Measurements from ENCODE around the gene KAT7. TPM values are rescaled to one million over a fixed set of nuclear protein-coding genes. Genes with fewer than 3 reads are reported as not detected.

KAT7 gene
- total and polyA plus RNA-seq, 5 donors from 2014 or later: 37.0 to 207 (median 49.0) TPM

- peaks cover 38% of the 10 kb centered on the region for H3K27me3 Mint-ChIP-seq
Measured at GRCh38 chr17:49875685-49876084, 87.2 kb downstream of the KAT7 start.

DNA sequence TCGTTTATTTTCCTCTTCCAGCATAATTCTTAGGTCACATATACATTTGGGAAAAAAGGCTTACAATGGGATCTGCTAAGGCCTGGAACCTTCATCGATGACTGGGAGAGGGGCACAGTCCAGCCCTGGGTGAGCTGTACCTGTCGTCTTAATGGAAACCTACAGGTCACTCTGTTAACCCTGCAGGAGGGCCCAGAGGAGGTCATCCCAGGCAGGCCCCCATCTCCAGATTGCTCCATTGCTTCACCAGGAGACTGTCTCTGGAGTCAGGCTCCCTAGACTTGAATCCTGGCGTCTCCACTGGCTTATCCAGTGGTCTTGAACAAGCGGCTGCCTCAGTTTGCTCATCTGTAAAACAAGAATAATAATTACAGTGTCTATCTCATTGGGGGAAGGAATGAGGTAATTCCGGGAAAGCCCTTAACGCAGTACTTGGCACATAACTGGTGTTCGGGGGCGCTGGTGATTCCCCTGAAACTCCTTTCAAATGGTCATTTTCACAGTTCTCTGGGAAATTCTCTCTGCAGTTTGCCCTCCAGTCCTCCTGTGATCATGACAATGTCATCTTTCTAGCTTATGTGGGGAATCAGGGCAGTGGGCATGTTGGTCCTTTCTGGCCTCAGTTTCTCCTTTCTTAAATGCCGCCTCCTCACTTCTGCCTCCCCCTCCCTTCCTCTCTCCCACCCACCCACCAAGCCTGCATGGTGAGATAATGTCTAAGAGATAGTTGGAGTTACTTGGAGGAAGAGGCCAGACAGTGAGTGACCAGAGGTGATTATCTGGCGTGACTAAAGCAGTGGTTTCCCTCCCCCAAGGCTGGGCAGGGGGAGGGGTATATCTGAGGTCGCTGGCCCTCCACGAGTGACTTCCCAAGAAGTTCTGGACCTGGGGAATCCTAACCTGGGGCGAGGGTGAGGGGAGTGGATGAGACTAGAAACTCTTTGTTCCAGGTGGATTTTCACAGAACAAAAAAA is 90.7 kb downstream of the KAT7 start:
- peaks cover 8% of the 10 kb centered on the region for H3K4me1 ChIP-seq (ENCODE audit: control insufficient read depth, insufficient read depth, low read length, poor library complexity, severe bottlenecking)
- H3K9me3 ChIP-seq (ENCODE audit: control insufficient read depth in 2 of 2, low read length in 2 of 2): no peaks in the 10 kb centered on the region
- H3K27me3 ChIP-seq (ENCODE audit: control insufficient read depth, insufficient read depth, low read length): peaks cover 4% of the 10 kb centered on the region
- H3K4me3 Mint-ChIP-seq: no peak overlapping the region
- H3K36me3 Mint-ChIP-seq: no peaks in the 10 kb centered on the region
- peaks cover 0 to 2% (median 0%) of the 10 kb centered on the region in 7 donors for H3K9me3 Mint-ChIP-seq
- DNase-seq (no peak), ATAC-seq (ENCODE audit: low read depth in 2 of 2) (no peak)
- peaks cover 55% of the 10 kb centered on the region for H3K27me3 Mint-ChIP-seq
- no peaks in the 10 kb centered on the region for H3K36me3 ChIP-seq (ENCODE audit: control insufficient read depth, insufficient read depth, low read length)
- peaks cover 0 to 14% (median 6%) of the 10 kb centered on the region in 4 donors for H3K4me1 Mint-ChIP-seq
- H3K27ac ChIP-seq (ENCODE audit: insufficient read depth, low read length, poor library complexity, severe bottlenecking): no peak overlapping the region
- no peak overlapping the region for H3K27ac Mint-ChIP-seq
- no peak overlapping the region for H3K4me3 ChIP-seq (ENCODE audit: low read depth, low read length)

More at GRCh38 chr17:49875685-49876084, 87.2 kb downstream of the KAT7 start:
- Histone ChIP-seq H3K4me1 (ENCODE audit: control insufficient read depth, insufficient read depth, low read length, poor library complexity, severe bottlenecking) (peaks cover 17% of the 10 kb centered on the region), H3K4me3 (ENCODE audit: low read depth, low read length) (no peak overlapping the region), H3K9me3 (ENCODE audit: control insufficient read depth in 2 of 2, low read length in 2 of 2) (no peaks in the 10 kb centered on the region), H3K27me3 (ENCODE audit: control insufficient read depth, insufficient read depth, low read length) (peaks cover 2% of the 10 kb centered on the region), H3K27ac (ENCODE audit: insufficient read depth, low read length, poor library complexity, severe bottlenecking) (no peak overlapping the region), H3K36me3 (ENCODE audit: control insufficient read depth, insufficient read depth, low read length) (no peaks in the 10 kb centered on the region)
- H3K4me1 Mint-ChIP-seq: peaks cover 0 to 30% (median 16%) of the 10 kb centered on the region in 4 donors
- DNase-seq (no peak), ATAC-seq (ENCODE audit: low read depth in 2 of 2) (no peak)
- H3K36me3 Mint-ChIP-seq: no peaks in the 10 kb centered on the region
- no peaks in the 10 kb centered on the region for H3K9me3 Mint-ChIP-seq
- H3K4me3 Mint-ChIP-seq: no peak overlapping the region
- H3K27ac Mint-ChIP-seq: no peak overlapping the region

DNA sequence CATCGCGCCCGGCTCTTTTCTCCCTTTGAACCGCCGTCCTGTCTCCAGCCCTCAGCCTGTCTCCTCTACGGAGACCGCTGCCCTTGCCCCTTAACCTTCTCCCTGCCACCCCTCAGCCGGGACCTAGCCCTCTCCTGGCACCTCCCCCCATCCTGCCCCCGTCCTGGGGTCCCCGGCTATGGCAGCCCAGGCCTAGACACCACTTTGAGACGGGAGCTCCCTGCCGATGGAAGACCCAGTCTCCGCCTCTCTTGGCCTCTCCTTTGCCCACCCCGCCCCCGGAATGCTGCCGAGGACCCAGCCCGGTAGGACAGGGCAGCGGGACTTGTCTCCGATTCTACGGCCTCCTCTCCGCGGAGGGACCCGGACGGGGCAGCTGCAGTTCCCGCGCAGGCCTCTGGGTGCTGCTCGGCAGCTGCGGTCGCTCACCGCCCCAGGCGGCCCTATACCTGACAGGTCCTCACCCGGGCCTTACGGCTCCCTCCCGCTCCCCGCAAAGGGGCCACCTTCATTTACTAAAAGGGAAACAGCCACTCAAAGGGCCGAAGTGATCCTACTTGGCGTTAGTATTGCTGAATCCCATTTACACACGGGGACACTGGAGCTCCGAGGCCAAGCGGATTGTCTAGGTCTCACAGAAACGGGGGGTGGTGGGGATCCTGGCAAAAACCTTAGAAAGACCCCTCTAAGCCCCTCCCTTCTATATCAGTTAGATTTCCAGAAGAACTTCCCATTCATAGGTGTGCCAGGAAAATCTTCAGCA is 92.0 kb downstream of the KAT7 start:
- Mint-ChIP-seq H3K9me3 (peaks cover 0 to 2% (median 0%) of the 10 kb centered on the region in 7 donors), H3K27me3 (peaks cover 57% of the 10 kb centered on the region), H3K4me3 (peak overlapping the region in 2 of 4 donors; percentile 7 to 21), H3K4me1 (peaks cover 0 to 10% (median 3%) of the 10 kb centered on the region in 4 donors), H3K27ac (no peak overlapping the region), H3K36me3 (no peaks in the 10 kb centered on the region)
- Histone ChIP-seq H3K4me3 (ENCODE audit: low read depth, low read length) (no peak overlapping the region), H3K27ac (ENCODE audit: insufficient read depth, low read length, poor library complexity, severe bottlenecking) (no peak overlapping the region), H3K4me1 (ENCODE audit: control insufficient read depth, insufficient read depth, low read length, poor library complexity, severe bottlenecking) (peaks cover 8% of the 10 kb centered on the region), H3K9me3 (ENCODE audit: control insufficient read depth in 2 of 2, low read length in 2 of 2) (no peaks in the 10 kb centered on the region), H3K36me3 (ENCODE audit: control insufficient read depth, insufficient read depth, low read length) (no peaks in the 10 kb centered on the region), H3K27me3 (ENCODE audit: control insufficient read depth, insufficient read depth, low read length) (peaks cover 4% of the 10 kb centered on the region)
- DNase-seq: peak; percentile 52 to 68 (median 56)
- ATAC-seq (ENCODE audit: low read depth in 2 of 2): peak; percentile 90 to 91

DNA sequence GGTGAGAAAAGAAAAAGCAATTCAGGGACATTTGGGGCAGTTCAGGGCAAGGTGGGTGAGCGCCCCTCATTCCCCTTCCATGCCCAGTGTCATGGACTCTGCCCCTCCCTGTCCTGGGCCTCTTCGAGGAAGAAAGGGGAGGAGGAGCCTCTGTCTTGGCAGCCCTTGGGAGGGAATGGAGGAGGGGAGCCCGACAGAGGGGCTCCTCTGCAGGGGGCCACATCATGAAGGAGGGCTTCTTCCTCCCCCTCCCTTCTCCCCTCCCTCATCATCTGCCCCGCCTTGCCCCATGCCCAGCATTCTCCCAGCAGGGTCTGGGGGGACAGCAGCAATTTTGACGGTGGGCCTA is 92.5 kb downstream of the KAT7 start:
- peaks cover 58% of the 10 kb centered on the region for H3K27me3 Mint-ChIP-seq
- DNase-seq: no peak
- H3K4me3 Mint-ChIP-seq: no peak overlapping the region
- Histone ChIP-seq H3K4me1 (ENCODE audit: control insufficient read depth, insufficient read depth, low read length, poor library complexity, severe bottlenecking) (peaks cover 8% of the 10 kb centered on the region), H3K36me3 (ENCODE audit: control insufficient read depth, insufficient read depth, low read length) (no peaks in the 10 kb centered on the region), H3K4me3 (ENCODE audit: low read depth, low read length) (no peak overlapping the region), H3K9me3 (ENCODE audit: control insufficient read depth in 2 of 2, low read length in 2 of 2) (no peaks in the 10 kb centered on the region), H3K27me3 (ENCODE audit: control insufficient read depth, insufficient read depth, low read length) (peaks cover 4% of the 10 kb centered on the region), H3K27ac (ENCODE audit: insufficient read depth, low read length, poor library complexity, severe bottlenecking) (no peak overlapping the region)
- peaks cover 0 to 2% (median 0%) of the 10 kb centered on the region in 7 donors for H3K9me3 Mint-ChIP-seq
- H3K4me1 Mint-ChIP-seq: peaks cover 0 to 10% (median 3%) of the 10 kb centered on the region in 4 donors
- H3K27ac Mint-ChIP-seq: no peak overlapping the region
- ATAC-seq (ENCODE audit: low read depth in 2 of 2): no peak
- no peaks in the 10 kb centered on the region for H3K36me3 Mint-ChIP-seq

GRCh38 chr17:49882434-49882833 is 94.0 kb downstream of the KAT7 start:
- H3K27me3 Mint-ChIP-seq: peaks cover 66% of the 10 kb centered on the region
- H3K36me3 Mint-ChIP-seq: no peaks in the 10 kb centered on the region
- peaks cover 0 to 10% (median 3%) of the 10 kb centered on the region in 4 donors for H3K4me1 Mint-ChIP-seq
- Histone ChIP-seq H3K27ac (ENCODE audit: insufficient read depth, low read length, poor library complexity, severe bottlenecking) (no peak overlapping the region), H3K27me3 (ENCODE audit: control insufficient read depth, insufficient read depth, low read length) (peaks cover 3% of the 10 kb centered on the region), H3K36me3 (ENCODE audit: control insufficient read depth, insufficient read depth, low read length) (no peaks in the 10 kb centered on the region), H3K9me3 (ENCODE audit: control insufficient read depth in 2 of 2, low read length in 2 of 2) (no peaks in the 10 kb centered on the region), H3K4me1 (ENCODE audit: control insufficient read depth, insufficient read depth, low read length, poor library complexity, severe bottlenecking) (peaks cover 8% of the 10 kb centered on the region), H3K4me3 (ENCODE audit: low read depth, low read length) (no peak overlapping the region)
- H3K9me3 Mint-ChIP-seq: peaks cover 0 to 2% (median 0%) of the 10 kb centered on the region in 7 donors
- H3K4me3 Mint-ChIP-seq: no peak overlapping the region
- DNase-seq: no peak
- ATAC-seq (ENCODE audit: low read depth in 2 of 2): no peak
- H3K27ac Mint-ChIP-seq: peak overlapping the region in 1 of 3 donors; percentile 69

Other genes with a start within 250 kb of the KAT7 start
- not detected for gene NXPH3, start 212.8 kb upstream of the KAT7 start, total RNA-seq
- not detected for gene NXPH3, start 212.8 kb upstream of the KAT7 start, polyA plus RNA-seq
- 66.3 TPM for gene SPOP, start 110.6 kb upstream of the KAT7 start, total RNA-seq
- 100 to 1,000 TPM in 2 of 4 donors, 10 to 100 TPM in 2; 76.4 to 123 (median 106) TPM for gene SPOP, start 110.6 kb upstream of the KAT7 start, polyA plus RNA-seq
- 51.8 TPM for gene SLC35B1, start 80.7 kb upstream of the KAT7 start, total RNA-seq
- 10 to 100 TPM; 28.2 to 38.8 (median 34.1) TPM for gene SLC35B1, start 80.7 kb upstream of the KAT7 start, polyA plus RNA-seq
- gene FAM117A, start 24.6 kb upstream of the KAT7 start, total RNA-seq: 83.3 TPM
- gene FAM117A, start 24.6 kb upstream of the KAT7 start, polyA plus RNA-seq: 10 to 100 TPM; 49.0 to 67.4 (median 64.7) TPM
- not detected for gene TAC4, start 59.4 kb downstream of the KAT7 start, total RNA-seq
- not detected for gene TAC4, start 59.4 kb downstream of the KAT7 start, polyA plus RNA-seq
- not detected for gene DLX4, start 180.5 kb downstream of the KAT7 start, total RNA-seq
- gene DLX4, start 180.5 kb downstream of the KAT7 start, polyA plus RNA-seq: not detected
- gene DLX3, start 206.5 kb downstream of the KAT7 start, total RNA-seq: not detected
- gene DLX3, start 206.5 kb downstream of the KAT7 start, polyA plus RNA-seq: under 1 TPM in 2 of 4 donors, not detected in 2; 0.06 to 0.09 TPM

Measured in CD4-positive, CD25-positive, alpha-beta regulatory T cell (primary cell).